B cell (primary cell): ENCODE results near the gene DDX10. TPM values are rescaled to one million over a fixed set of nuclear protein-coding genes. Genes with fewer than 3 reads are reported as not detected.

Source experiments
- ATAC-seq: fragments of 200-7000 bp; cut with Tn5 transposase; one replicate; pipeline ENCODE4 v1.10.0; 2021; ENCODE audit warnings: low read depth, mild to moderate bottlenecking, moderate number of reproducible peaks, moderate library complexity
- CTCF ChIA-PET: fragments of 350-600 bp; sonication (Branson Sonifier 250); formaldehyde crosslinking; loops from one replicate; lab custom pipeline; 2021; ENCODE audit warnings: antibody characterized with exemption, inconsistent platforms; lab: Charles Lee
- POLR2A ChIA-PET: fragments of 350-600 bp; sonication (Branson Sonifier 250); formaldehyde crosslinking; loops from one replicate; lab custom pipeline; 2021; ENCODE audit warnings: antibody characterized with exemption; lab: Charles Lee
- DNase-seq: peaks from one replicate; pipeline ENCODE4 v3.0.0; 2013
- H2AFZ ChIP-seq: 2 replicates; pipeline ENCODE4 v1.6.1; 2012; ENCODE audit warnings: mild to moderate bottlenecking, low read depth, low read length; ENCODE audit not compliant: insufficient read depth, poor library complexity, severe bottlenecking
- H3K27ac ChIP-seq, 2 donors: 1 replicate in 1 of 2; 2 replicates in 1 of 2; pipeline ENCODE4 v1.5.1; 2012 to 2013; ENCODE audit warnings: low read length in 2 of 2, mild to moderate bottlenecking in 2 of 2, moderate library complexity in 1 of 2
- H3K27me3 ChIP-seq, 4 experiments: fragments of 200-600 bp in 1 of 4; sonication (generic) in 1 of 4; replicated peaks in 1 of 4; 1 replicate in 2 of 4; 2 replicates in 2 of 4; pipeline versions ENCODE4 v1.6.1 to v1.7.0; 2013 to 2016; ENCODE audit warnings: low read length in 3 of 4, mild to moderate bottlenecking in 2 of 4, mixed read lengths in 1 of 4, moderate library complexity in 1 of 4; ENCODE audit not compliant: insufficient read depth in 4 of 4, control insufficient read depth in 3 of 4; ENCODE audit errors: control extremely low read depth in 1 of 4
- H3K36me3 ChIP-seq, 2 experiments: replicated peaks in 1 of 2; 1 replicate in 1 of 2; 2 replicates in 1 of 2; pipeline versions ENCODE4 v1.6.1 to v1.7.1; 2013; ENCODE audit warnings: low read length in 1 of 2; ENCODE audit not compliant: insufficient read depth in 2 of 2, control insufficient read depth in 1 of 2; ENCODE audit errors: control extremely low read depth in 1 of 2, extremely low read depth in 1 of 2
- H3K4me1 ChIP-seq, 2 donors: fragments of 200-600 bp in 1 of 2; sonication (generic) in 1 of 2; 1 replicate in 1 of 2; 2 replicates in 1 of 2; pipeline versions ENCODE4 v1.5.1 to v1.6.1; 2013 to 2017; ENCODE audit warnings: low read length in 2 of 2; ENCODE audit not compliant: control insufficient read depth in 2 of 2, insufficient read depth in 2 of 2
- H3K4me2 ChIP-seq: replicated peaks from 2 replicates; pipeline ENCODE3; 2012; ENCODE audit warnings: mild to moderate bottlenecking, low read depth, low read length; ENCODE audit not compliant: poor library complexity, severe bottlenecking
- H3K4me3 ChIP-seq, 5 experiments: fragments of 200-600 bp in 1 of 5; sonication (generic) in 1 of 5; 1 replicate in 3 of 5; 2 replicates in 2 of 5; pipeline versions ENCODE4 v1.5.1 to v1.7.0; 2011 to 2016; ENCODE audit warnings: low read length in 4 of 5, mild to moderate bottlenecking in 4 of 5, low read depth in 2 of 5, control low read depth in 1 of 5, moderate library complexity in 1 of 5; ENCODE audit not compliant: insufficient read depth in 1 of 5; ENCODE audit errors: control extremely low read depth in 1 of 5, extremely low read depth in 1 of 5
- H3K79me2 ChIP-seq: fragments of 200-600 bp; sonication (generic); one replicate; pipeline ENCODE4 v1.6.0; 2016; ENCODE audit warnings: low read length; ENCODE audit not compliant: control insufficient read depth, insufficient read depth
- H3K9ac ChIP-seq: fragments of 200-600 bp; sonication (generic); 2 replicates; pipeline ENCODE4 v1.6.1; 2017; ENCODE audit warnings: mild to moderate bottlenecking, low read length, moderate library complexity
- H3K9me3 ChIP-seq, 3 donors: one replicate each; pipeline versions ENCODE4 v1.6.1 to v1.7.1; 2013; ENCODE audit warnings: low read length in 2 of 3; ENCODE audit not compliant: control insufficient read depth in 2 of 3, insufficient read depth in 1 of 3; ENCODE audit errors: control extremely low read depth in 1 of 3
- H4K20me1 ChIP-seq: 2 replicates; pipeline ENCODE4 v1.6.0; 2012; ENCODE audit warnings: mild to moderate bottlenecking, low read length; ENCODE audit not compliant: insufficient read depth, control insufficient read depth, poor library complexity, severe bottlenecking
- H3K27ac Mint-ChIP-seq: one replicate; pipeline ENCODE4 v1.8.0; 2021; ENCODE audit warnings: mixed read lengths
- H3K27me3 Mint-ChIP-seq: one replicate; pipeline ENCODE4 v1.8.0; 2021; ENCODE audit warnings: mixed read lengths
- H3K4me1 Mint-ChIP-seq: one replicate; pipeline ENCODE4 v1.8.0; 2021; ENCODE audit warnings: mixed read lengths
- H3K4me3 Mint-ChIP-seq: one replicate; pipeline ENCODE4 v1.8.0; 2021; ENCODE audit warnings: mixed read lengths
- H3K9me3 Mint-ChIP-seq: one replicate; pipeline ENCODE4 v1.8.0; 2022; ENCODE audit warnings: mixed read lengths; ENCODE audit not compliant: insufficient read depth
- EZH2 ChIP-seq: IDR thresholded peaks from 2 replicates; pipeline ENCODE4 v1.6.1; 2012; ENCODE audit warnings: borderline replicate concordance, low read depth, mild to moderate bottlenecking, moderate library complexity, low read length; ENCODE audit not compliant: insufficient read depth, poor library complexity, severe bottlenecking
- WGBS: methylation state at CpG from one replicate; pipeline ENCODE4 v1.1.5; 2013; ENCODE audit warnings: missing lambda C conversion rate; ENCODE audit not compliant: insufficient coverage; 5-methylcytosine and 5-hydroxymethylcytosine counted together
- intact Hi-C: fragments of 100-400 bp; cut with micrococcal nuclease; formaldehyde crosslinking; loops from one replicate; pipeline ENCODE4 v1.10.0; 2022
- polyA plus RNA-seq: library from polyadenylated mRNA; depleted of rRNA; stranded (reverse); fragments of >200 nt; gene quantifications from 2 replicates; pipeline ENCODE4 v1.2.3, GENCODE V29; 2012
- total RNA-seq, 2 donors: library from RNA; stranded (reverse); fragments of 120-200 nt in 1 of 2; gene quantifications; 1 replicate in 1 of 2; 2 replicates in 1 of 2; pipeline versions ENCODE4 v1.2.3 to v1.2.4, GENCODE V29; 2013 to 2022
- TF ChIP-seq, protein P1 (sequence below): fragments of 200-600 bp; IDR thresholded peaks from one replicate; pipeline ENCODE4 v1.8.0; 2022; ENCODE audit warnings: antibody characterized with exemption, mild to moderate bottlenecking

Gene DDX10
- total and polyA plus RNA-seq, 2 donors (not counting 1 experiment from before 2014, with no cell fraction given): 15.6 to 30.6 TPM

DNA sequence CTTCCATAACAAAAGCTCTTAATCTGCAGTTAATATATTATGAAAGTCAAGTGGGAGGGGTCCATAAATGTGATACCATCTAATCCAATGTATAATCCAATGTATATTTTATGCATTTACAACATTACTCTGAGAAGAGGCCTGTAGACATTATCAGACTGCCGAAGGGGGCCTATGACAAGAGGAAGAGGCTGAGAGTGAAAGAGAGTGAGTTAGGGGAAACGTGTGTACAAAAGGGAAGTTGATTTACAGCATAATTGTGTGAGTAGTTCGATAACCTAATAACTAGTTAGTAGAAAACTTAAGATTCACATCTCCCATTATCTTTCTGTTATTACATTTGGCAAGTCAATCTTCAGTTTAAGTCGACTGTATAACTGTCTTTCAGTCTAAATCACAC is 86.6 kb downstream of the DDX10 start:
- H3K27ac ChIP-seq: peak overlapping the region in 1 of 2 donors; percentile 29
- no CpG with 5 or more reads among the region's 4 CpGs for WGBS
- ChIA-PET CTCF (interaction anchor here (0.8 to 1.0 kb wide), 2 partner anchors 17 to 53 kb away, joined by 3 read pairs; no protein-coding TSS in a partner anchor), POLR2A (no interaction called here)
- H3K4me3 Mint-ChIP-seq: peak overlapping the region; percentile 43
- H3K4me2 ChIP-seq: peak overlapping the region; percentile 47
- no peaks in the 10 kb centered on the region for H4K20me1 ChIP-seq
- peak overlapping the region; percentile 10 for H3K27ac Mint-ChIP-seq
- TF ChIP-seq EZH2: no peak
- TF ChIP-seq, protein P1, sequence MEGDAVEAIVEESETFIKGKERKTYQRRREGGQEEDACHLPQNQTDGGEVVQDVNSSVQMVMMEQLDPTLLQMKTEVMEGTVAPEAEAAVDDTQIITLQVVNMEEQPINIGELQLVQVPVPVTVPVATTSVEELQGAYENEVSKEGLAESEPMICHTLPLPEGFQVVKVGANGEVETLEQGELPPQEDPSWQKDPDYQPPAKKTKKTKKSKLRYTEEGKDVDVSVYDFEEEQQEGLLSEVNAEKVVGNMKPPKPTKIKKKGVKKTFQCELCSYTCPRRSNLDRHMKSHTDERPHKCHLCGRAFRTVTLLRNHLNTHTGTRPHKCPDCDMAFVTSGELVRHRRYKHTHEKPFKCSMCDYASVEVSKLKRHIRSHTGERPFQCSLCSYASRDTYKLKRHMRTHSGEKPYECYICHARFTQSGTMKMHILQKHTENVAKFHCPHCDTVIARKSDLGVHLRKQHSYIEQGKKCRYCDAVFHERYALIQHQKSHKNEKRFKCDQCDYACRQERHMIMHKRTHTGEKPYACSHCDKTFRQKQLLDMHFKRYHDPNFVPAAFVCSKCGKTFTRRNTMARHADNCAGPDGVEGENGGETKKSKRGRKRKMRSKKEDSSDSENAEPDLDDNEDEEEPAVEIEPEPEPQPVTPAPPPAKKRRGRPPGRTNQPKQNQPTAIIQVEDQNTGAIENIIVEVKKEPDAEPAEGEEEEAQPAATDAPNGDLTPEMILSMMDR: no peak
- H3K9me3 Mint-ChIP-seq: peaks cover 2% of the 10 kb centered on the region
- intact Hi-C loops: no loop called here
- peak overlapping the region; percentile 30 for H3K9ac ChIP-seq
- H3K27me3 Mint-ChIP-seq: no peaks in the 10 kb centered on the region
- no peaks in the 10 kb centered on the region for H3K27me3 ChIP-seq
- peaks cover 18% of the 10 kb centered on the region for H3K79me2 ChIP-seq
- H3K4me1 ChIP-seq: peaks cover 11 to 18% of the 10 kb centered on the region in 2 donors
- no peaks in the 10 kb centered on the region for H3K9me3 ChIP-seq
- no peak for ATAC-seq
- peaks cover 40% of the 10 kb centered on the region for H3K4me1 Mint-ChIP-seq
- H3K4me3 ChIP-seq: peak overlapping the region in 1 of 5 experiments; percentile 30
- H3K36me3 ChIP-seq: no peaks in the 10 kb centered on the region
- H2AFZ ChIP-seq: peak overlapping the region; percentile 29
- DNase-seq: peak; percentile 41

DNA sequence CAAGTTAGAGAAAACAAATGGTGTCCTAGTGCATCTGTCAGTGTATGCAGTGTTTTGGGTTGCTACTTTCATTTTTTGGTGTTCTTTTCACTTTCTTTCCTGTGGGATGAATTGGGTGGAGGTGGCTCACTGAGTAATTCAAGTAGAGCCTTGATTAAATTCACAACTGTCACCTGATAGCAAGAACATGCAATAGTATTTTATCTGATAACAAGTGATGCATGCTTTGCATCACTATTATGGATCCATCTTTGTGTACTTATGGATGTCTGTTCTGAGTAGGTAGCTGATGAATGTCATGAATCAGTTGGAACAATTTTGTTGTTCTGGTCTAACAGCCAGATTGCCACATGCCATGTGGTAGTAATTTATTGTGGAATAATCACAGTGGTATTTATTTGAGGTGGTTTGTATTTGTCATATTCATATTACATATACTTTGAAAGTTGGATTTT is 87.5 kb downstream of the DDX10 start:
- no peak overlapping the region for H2AFZ ChIP-seq
- no peaks in the 10 kb centered on the region for H3K27me3 Mint-ChIP-seq

More for the DNA sequence above, 87.5 kb downstream of the DDX10 start:
- no peaks in the 10 kb centered on the region for H3K9me3 ChIP-seq
- Mint-ChIP-seq H3K4me3 (no peak overlapping the region), H3K27ac (no peak overlapping the region), H3K4me1 (peaks cover 40% of the 10 kb centered on the region), H3K9me3 (peaks cover 2% of the 10 kb centered on the region)
- intact Hi-C loops: no loop called here
- no peak overlapping the region for H3K27ac ChIP-seq
- peaks cover 20% of the 10 kb centered on the region for H3K79me2 ChIP-seq
- no peak overlapping the region for H3K9ac ChIP-seq
- H3K4me1 ChIP-seq: peaks cover 11 to 18% of the 10 kb centered on the region in 2 donors
- TF ChIP-seq, protein P1: no peak
- CTCF ChIA-PET: no interaction called here
- no peak for DNase-seq
- no peaks in the 10 kb centered on the region for H3K27me3 ChIP-seq
- no peak for ATAC-seq
- POLR2A ChIA-PET: no interaction called here
- no peak overlapping the region for H3K4me2 ChIP-seq
- no peaks in the 10 kb centered on the region for H3K36me3 ChIP-seq
- H4K20me1 ChIP-seq: no peaks in the 10 kb centered on the region
- H3K4me3 ChIP-seq: no peak overlapping the region
